GM21526 (cell line): Measurements from ENCODE around the gene SPOCK3.

ENCODE experiments used
- ATAC-seq: cut with Tn5 transposase; IDR thresholded peaks from one replicate; pipeline ENCODE4 v1.9.1; 2021; ENCODE audit warnings: moderate library complexity; ENCODE audit not compliant: unreplicated experiment, low FRiP score

The SPOCK3 gene

GRCh38 chr4:167052631-167053091 lies 181.6 kb downstream of the SPOCK3 start:
- no peak for ATAC-seq

- ATAC-seq: no peak
Measured at GRCh38 chr4:167049257-167049656, 185.0 kb downstream of the SPOCK3 start.

DNA sequence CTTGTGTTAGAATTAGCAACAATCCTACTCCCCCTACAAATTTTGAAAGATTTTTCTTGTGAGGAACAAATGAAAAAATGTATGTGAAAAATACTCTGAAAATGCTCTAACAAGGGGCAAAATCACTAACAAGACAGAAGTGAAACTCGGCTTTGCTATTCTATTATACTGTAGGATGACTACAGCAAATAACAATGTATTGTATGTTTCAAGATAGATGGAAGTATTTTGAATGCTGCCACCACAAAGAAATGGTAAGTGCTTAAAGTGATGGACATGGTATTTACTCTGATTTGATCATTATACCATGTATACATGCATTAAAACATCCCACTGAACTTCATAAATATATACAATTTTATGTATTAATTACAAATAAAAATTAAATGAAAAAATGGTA lies 192.8 kb downstream of the SPOCK3 start:
- ATAC-seq: no peak

DNA sequence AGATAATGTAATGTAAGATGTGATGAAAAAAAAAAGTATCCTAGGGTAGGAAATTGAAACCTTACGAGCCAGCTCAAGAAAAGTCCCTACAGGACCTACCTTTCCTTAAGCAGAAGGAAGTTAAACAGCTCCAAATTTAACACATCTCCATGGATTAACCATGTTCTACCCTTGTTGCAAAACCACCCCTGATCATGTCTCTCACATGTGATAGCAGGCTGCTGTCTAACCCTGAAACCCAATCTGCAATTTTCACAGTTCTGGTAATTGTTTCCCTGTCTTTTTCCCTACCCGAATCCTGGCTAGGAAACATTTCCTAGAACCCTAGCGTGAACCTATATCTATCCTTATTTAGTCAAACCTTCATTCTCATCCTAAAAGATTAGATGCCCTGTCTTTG lies 198.9 kb downstream of the SPOCK3 start:
- no peak for ATAC-seq

GRCh38 chr4:167034983-167035382 lies 199.3 kb downstream of the SPOCK3 start:
- ATAC-seq: no peak

DNA sequence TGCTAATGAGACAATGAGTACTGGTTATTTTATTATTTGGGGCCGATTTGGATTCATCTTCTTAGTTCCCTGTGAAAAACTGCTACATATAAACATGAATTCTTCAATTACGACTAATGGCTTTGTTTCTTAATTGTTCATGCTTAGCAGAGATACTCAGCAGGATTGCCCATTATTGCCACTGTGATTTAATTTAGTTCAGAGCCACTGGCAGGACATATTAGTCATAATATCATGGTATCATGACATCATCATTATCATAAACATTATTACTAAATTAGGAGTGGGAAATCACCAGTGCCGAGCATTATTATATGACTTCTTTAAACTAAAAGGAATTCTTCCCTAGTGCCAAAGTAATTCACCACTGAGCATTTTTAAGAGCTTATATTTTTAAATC lies 201.4 kb downstream of the SPOCK3 start:
- ATAC-seq: no peak

- ATAC-seq: no peak
Measured at GRCh38 chr4:167031534-167032156, 202.6 kb downstream of the SPOCK3 start.

- no peak for ATAC-seq
Measured at GRCh38 chr4:167028976-167029375, 205.3 kb downstream of the SPOCK3 start.

- no peak for ATAC-seq
Measured at GRCh38 chr4:167025670-167026069, 208.6 kb downstream of the SPOCK3 start.

DNA sequence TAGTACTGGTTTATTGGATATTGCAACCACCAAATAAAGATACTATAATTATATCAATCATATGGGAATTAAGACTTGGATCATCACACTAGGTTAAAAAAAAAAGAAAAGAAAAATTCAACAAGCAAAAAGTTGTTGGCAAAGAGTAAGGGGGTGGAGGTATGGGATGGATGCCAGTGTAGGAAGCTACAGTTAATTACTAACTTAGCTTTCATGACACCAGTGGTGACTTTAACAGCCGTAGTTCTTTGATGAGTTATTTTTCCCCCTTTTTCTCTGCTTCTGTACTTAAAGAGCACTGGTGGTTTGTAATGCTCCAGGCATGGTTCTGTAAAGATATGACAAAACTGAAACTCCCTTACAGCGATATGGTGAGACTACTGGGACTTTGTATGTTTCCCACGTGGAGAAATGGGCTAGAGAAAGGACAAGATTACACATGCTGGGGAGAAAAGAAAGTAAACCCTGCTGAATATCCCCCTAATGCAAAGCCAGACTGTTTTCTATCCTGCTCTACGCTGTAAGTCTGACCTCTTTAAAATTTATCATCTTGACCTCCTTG lies 210.8 kb downstream of the SPOCK3 start:
- no peak for ATAC-seq

GRCh38 chr4:167021545-167022155 lies 212.6 kb downstream of the SPOCK3 start:
- peak; percentile 47 for ATAC-seq

DNA sequence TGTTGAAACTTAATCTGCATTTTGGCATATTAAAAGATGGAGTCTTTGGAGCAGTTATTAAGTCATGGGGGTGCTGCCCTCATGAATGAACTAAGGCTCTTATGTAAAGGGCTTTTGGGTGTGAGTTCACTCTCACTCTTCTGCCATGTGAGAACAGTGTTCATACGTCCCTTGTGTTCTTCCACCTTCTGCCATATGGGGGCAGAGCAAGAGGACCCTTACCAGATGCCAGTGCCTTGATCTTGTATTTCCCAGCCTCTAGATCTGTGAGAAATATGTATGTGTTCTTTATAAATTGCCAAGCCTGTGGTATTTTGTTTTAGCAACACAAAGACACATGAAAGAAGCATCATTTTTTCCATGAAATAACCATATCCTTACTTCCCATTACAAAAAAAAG lies 213.9 kb downstream of the SPOCK3 start:
- ATAC-seq: no peak

- ATAC-seq: no peak
Measured at GRCh38 chr4:167014944-167015343, 219.3 kb downstream of the SPOCK3 start.

- ATAC-seq: no peak
Measured at GRCh38 chr4:167003326-167003725, 231.0 kb downstream of the SPOCK3 start.

- ATAC-seq: no peak
Measured at GRCh38 chr4:167000141-167000852, 234.0 kb downstream of the SPOCK3 start.

DNA sequence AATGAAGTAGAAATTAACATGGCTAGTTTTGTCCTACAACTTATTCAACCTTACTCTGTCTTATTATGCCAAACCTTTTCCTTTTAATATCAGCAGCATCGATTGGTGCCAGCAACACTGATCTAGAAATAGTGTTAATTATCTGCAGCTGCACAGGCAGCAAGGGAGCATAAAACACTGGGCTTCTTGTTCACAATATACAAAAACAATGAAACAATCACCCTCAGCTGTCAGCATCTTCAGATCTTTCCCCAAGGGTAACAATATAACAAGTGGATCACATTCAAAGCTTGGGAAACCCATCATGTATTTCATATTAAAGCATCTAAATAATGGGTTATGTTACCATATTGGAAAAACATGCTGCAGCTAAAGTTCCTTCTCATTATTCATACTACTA lies 238.1 kb downstream of the SPOCK3 start:
- no peak for ATAC-seq

- ATAC-seq: no peak
Measured at GRCh38 chr4:166994686-166995085, 239.6 kb downstream of the SPOCK3 start.

- ATAC-seq: no peak
Measured at GRCh38 chr4:166991006-166991561, 243.2 kb downstream of the SPOCK3 start.

DNA sequence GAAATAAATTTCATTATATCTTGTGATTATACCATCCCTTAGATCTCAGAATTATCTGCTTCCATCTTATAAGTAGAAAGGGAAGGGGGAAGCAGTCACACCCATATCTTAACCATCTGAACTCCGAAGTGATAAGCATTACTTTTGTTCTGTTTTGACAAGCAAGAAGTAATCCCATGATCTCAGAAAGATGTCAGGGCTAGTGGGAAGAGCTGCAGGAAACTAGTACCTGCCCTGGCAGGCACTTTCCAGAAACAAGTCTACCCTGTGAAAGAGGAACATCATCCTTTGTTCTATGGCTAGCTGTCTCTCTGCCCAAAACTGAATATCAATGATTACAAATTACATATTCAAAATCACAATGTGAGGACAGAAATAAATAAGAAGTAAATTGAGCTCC lies 244.4 kb downstream of the SPOCK3 start:
- no peak for ATAC-seq

DNA sequence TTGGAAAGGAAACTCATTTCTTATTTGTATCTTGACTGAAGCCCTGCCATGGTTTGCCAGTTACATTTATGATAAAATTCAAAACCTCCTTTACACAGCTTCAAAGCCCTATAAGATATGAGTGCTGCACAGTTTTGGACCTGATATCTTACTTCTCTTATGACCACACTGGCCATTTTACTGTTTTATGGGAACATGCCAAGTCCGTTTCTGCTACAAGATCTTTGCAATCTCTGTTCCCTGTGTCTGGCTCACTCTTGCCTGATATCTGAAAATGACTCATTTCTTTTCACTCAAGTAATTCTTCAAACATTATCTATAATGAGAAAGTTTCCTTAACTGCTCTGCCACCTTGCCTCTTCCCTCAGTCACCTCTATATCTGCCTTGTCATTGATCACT lies 247.3 kb downstream of the SPOCK3 start:
- ATAC-seq: no peak

DNA sequence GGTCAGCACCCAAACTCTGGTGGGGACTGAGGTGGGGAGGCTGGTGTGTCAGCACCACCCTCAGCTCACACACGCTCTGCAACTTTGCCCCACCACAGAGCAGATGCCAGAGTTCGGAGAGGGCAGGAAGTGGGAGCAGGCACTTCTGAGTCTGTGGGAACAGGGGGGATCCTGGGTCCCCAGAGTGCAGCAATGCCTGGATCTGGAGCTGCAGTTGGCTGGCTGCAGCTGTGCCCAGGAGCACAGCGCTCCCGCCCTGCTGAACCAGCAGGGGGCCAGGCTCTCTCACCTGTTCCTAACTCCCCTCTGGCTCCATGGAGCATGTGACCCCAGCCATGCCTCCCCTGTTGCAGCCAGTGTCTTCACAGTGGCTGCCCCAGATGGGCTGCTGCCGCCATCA lies 252.4 kb downstream of the SPOCK3 start:
- ATAC-seq: no peak
